Body of pancreas (tissue), 4 donors: ENCODE data around the gene DIPK1A.

ENCODE experiments used
- POLR2A ChIP-seq, 3 donors: fragments of 450-650 bp; IDR thresholded peaks; one replicate each; pipeline ENCODE4 v1.6.1; 2016; ENCODE audit warnings: antibody characterized with exemption in 3 of 3, mild to moderate bottlenecking in 2 of 3
- TF ChIP-seq, protein P1 (sequence below), 7 experiments: fragments of 450-650 bp in 4 of 7; fragments of 200-600 bp in 3 of 7; sonication (generic) in 3 of 7; IDR thresholded peaks; one replicate each; pipeline ENCODE4 v1.5.1; 2016 to 2019; ENCODE audit warnings: antibody characterized with exemption in 7 of 7

GRCh38 chr1:92968138-92969032 is 7.1 kb upstream of the DIPK1A start:
- TF ChIP-seq, protein P1, sequence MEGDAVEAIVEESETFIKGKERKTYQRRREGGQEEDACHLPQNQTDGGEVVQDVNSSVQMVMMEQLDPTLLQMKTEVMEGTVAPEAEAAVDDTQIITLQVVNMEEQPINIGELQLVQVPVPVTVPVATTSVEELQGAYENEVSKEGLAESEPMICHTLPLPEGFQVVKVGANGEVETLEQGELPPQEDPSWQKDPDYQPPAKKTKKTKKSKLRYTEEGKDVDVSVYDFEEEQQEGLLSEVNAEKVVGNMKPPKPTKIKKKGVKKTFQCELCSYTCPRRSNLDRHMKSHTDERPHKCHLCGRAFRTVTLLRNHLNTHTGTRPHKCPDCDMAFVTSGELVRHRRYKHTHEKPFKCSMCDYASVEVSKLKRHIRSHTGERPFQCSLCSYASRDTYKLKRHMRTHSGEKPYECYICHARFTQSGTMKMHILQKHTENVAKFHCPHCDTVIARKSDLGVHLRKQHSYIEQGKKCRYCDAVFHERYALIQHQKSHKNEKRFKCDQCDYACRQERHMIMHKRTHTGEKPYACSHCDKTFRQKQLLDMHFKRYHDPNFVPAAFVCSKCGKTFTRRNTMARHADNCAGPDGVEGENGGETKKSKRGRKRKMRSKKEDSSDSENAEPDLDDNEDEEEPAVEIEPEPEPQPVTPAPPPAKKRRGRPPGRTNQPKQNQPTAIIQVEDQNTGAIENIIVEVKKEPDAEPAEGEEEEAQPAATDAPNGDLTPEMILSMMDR (IDR thresholded peaks at IDR 0.05) = peak in 6 of 7 experiments; percentile 35 to 62 (median 60)
- no peak for TF ChIP-seq POLR2A (IDR thresholded peaks at IDR 0.05)
